ENCODE data around the gene KRCC1. TPM values are rescaled to one million over a fixed set of nuclear protein-coding genes. Genes with fewer than 3 reads are reported as not detected.

The KRCC1 gene
- 35.3 TPM for polyA plus RNA-seq (2013, experiment 1 of 2; ENCODE audit: insufficient read length)
- 44.9 TPM for polyA plus RNA-seq (2013, experiment 2 of 2; ENCODE audit: insufficient read length)

GRCh38 chr2:88055371-88056128 is at the start of gene KRCC1:
Gene KRCC1, minus strand, starts transcription at chr2:88055783. Its CDS starts 27,220 bp downstream, at chr2:88028563.
- DNase-seq = peak; percentile 96

- DNase-seq = no peak
These were observed 44.9 kb upstream of the KRCC1 start for GRCh38 chr2:88100489-88100858.

GRCh38 chr2:88099798-88100488 is 44.4 kb upstream of the KRCC1 start:
- DNase-seq = peak; percentile 35

- no peak for DNase-seq
These were observed 42.9 kb upstream of the KRCC1 start for GRCh38 chr2:88098558-88098900.

- DNase-seq = no peak
These were observed 42.4 kb upstream of the KRCC1 start for GRCh38 chr2:88097891-88098557.

GRCh38 chr2:88097192-88097591 is 41.6 kb upstream of the KRCC1 start:
- DNase-seq = no peak

- no peak for DNase-seq
These were observed 41.1 kb upstream of the KRCC1 start for GRCh38 chr2:88096708-88097107.

GRCh38 chr2:88095022-88095421 is 39.4 kb upstream of the KRCC1 start:
- DNase-seq = no peak

GRCh38 chr2:88092773-88093172 is 37.2 kb upstream of the KRCC1 start:
- DNase-seq = no peak

GRCh38 chr2:88091943-88092342 is 36.4 kb upstream of the KRCC1 start:
- no peak for DNase-seq

GRCh38 chr2:88090446-88091283 is 35.1 kb upstream of the KRCC1 start:
- DNase-seq = no peak

GRCh38 chr2:88088999-88089398 is 33.4 kb upstream of the KRCC1 start:
- no peak for DNase-seq

GRCh38 chr2:88087763-88088162 is 32.2 kb upstream of the KRCC1 start:
- no peak for DNase-seq

GRCh38 chr2:88087073-88087472 is 31.5 kb upstream of the KRCC1 start:
- DNase-seq = no peak

- no peak for DNase-seq
These were observed 30.8 kb upstream of the KRCC1 start for GRCh38 chr2:88086401-88086800.

- DNase-seq = no peak
These were observed 30.0 kb upstream of the KRCC1 start for GRCh38 chr2:88085602-88086001.

- no peak for DNase-seq
These were observed 29.5 kb upstream of the KRCC1 start for GRCh38 chr2:88085099-88085498.

GRCh38 chr2:88082781-88083180 is 27.2 kb upstream of the KRCC1 start:
- DNase-seq = no peak

- no peak for DNase-seq
These were observed 26.5 kb upstream of the KRCC1 start for GRCh38 chr2:88081924-88082608.

- DNase-seq = no peak
These were observed 25.0 kb upstream of the KRCC1 start for GRCh38 chr2:88080545-88080944.

- no peak for DNase-seq
These were observed 23.1 kb upstream of the KRCC1 start for GRCh38 chr2:88078643-88079172.

- DNase-seq = no peak
These were observed 21.5 kb upstream of the KRCC1 start for GRCh38 chr2:88077080-88077479.
